H54 (cell line): Measurements from ENCODE around the gene LYZL6.
"Not testable (repeated sequence)": the region's sequence is repeated elsewhere in the genome, so short reads cannot be mapped to it uniquely, and the experiment has no call there.

ENCODE experiments used
- DNase-seq: peaks from one replicate; pipeline ENCODE4 v3.0.0; 2011; ENCODE audit warnings: low spot score, mixed read lengths; ENCODE audit not compliant: insufficient read length
- FAIRE-seq: peaks from 3 replicates; lab custom pipeline; 2011; peaks lifted over from hg19 to GRCh38; lab: Jason Lieb, UNC
- POLR2A ChIP-seq: IDR thresholded peaks from 2 replicates; pipeline ENCODE4 v1.6.1; 2011; ENCODE audit warnings: low read depth, mild to moderate bottlenecking, low read length

Gene LYZL6

DNA sequence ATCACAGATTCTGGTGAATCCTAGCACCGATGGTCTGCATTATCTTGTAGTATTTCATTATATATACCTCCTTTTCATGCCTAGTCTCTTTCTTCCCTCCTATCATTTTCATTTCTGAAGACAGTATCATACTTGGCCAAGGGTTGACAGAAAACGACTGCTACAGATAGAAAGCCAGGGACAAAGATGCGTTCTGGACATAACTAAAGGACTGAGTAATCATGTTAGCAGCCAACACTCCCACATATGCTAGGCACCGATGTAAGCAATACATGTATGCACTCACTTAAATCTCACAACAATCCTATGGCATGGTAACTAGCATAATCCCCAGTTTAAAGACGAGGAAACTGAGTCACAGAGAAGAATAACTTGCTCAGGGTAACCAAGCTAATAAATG is 35.8 kb downstream of the LYZL6 start:
- FAIRE-seq: no peak

DNA sequence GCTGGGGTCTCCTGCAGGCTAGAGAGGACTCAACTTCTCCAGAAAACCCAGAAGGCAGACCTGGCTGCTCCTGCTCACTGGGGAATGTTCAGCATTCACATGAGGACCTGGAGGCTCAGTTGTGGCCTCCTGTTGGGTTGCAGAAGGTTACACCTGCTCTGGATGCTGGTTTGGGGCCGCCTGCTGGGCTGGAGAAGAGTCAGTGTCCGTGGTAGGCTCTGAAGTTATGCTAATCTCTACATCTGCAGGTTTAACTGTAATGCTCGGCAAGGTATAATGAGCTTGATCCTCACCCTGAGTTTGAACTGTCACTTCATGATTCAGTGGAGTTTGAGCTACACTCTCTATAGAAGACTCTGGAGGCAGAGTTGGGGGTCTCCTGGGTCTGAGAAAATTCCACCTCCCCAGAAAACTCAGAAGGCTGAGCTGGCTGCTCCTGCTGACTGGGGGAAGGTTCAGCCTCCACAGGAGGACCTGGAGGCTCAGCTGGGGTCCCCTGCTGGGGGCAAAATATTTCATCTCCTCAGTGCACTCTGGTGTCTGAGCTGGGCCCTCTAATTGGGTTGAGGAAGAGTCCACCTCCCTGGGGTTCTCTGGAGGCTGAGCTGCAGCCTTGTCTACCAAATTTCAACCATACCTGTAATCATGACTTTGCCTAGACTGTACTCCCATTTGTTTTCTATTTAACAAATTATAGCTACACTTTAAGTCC is 36.4 kb downstream of the LYZL6 start:
- no peak for TF ChIP-seq POLR2A
- FAIRE-seq: no peak
- DNase-seq: no peak

More for the DNA sequence above, 35.8 kb downstream of the LYZL6 start:
- no peak for TF ChIP-seq POLR2A
- DNase-seq: no peak

- FAIRE-seq (no peak), DNase-seq (no peak)
- TF ChIP-seq POLR2A: no peak
Measured at GRCh38 chr17:35906191-35906925, 37.2 kb downstream of the LYZL6 start.

- no peak for FAIRE-seq
- no peak for DNase-seq
- no peak for TF ChIP-seq POLR2A
Measured at GRCh38 chr17:35903451-35903850, 40.1 kb downstream of the LYZL6 start.

- FAIRE-seq (no peak), DNase-seq (no peak)
- no peak for TF ChIP-seq POLR2A
Measured at GRCh38 chr17:35901631-35902175, 41.8 kb downstream of the LYZL6 start.

- no peak for DNase-seq
- no peak for FAIRE-seq
- TF ChIP-seq POLR2A: no peak
Measured at GRCh38 chr17:35900708-35901480, 42.6 kb downstream of the LYZL6 start.

GRCh38 chr17:35900280-35900679 is 43.2 kb downstream of the LYZL6 start:
- FAIRE-seq: no peak
- no peak for TF ChIP-seq POLR2A
- DNase-seq: no peak

GRCh38 chr17:35898283-35899070 is 45.0 kb downstream of the LYZL6 start:
- no peak for TF ChIP-seq POLR2A
- FAIRE-seq: no peak
- no peak for DNase-seq

DNA sequence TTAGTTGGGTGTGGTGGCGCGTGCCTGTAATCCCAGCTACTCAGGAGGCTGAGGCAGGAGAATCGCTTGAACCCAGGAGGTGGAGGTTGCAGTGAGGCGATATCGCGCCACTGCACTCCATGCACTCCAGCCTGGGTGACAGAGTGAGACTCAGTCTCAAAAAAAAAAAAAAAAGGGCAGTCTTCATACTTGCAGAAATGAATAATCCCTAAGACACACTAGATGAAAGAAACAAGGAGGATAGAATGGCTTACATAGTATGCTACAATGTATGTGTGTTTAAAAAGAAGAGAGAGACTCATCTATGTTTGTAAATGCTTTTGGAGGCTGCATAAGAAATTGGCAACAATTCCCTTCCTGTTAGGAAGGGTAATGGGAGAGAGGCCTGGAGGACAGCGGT is 45.7 kb downstream of the LYZL6 start:
- DNase-seq, FAIRE-seq: not testable (repeated sequence)

DNA sequence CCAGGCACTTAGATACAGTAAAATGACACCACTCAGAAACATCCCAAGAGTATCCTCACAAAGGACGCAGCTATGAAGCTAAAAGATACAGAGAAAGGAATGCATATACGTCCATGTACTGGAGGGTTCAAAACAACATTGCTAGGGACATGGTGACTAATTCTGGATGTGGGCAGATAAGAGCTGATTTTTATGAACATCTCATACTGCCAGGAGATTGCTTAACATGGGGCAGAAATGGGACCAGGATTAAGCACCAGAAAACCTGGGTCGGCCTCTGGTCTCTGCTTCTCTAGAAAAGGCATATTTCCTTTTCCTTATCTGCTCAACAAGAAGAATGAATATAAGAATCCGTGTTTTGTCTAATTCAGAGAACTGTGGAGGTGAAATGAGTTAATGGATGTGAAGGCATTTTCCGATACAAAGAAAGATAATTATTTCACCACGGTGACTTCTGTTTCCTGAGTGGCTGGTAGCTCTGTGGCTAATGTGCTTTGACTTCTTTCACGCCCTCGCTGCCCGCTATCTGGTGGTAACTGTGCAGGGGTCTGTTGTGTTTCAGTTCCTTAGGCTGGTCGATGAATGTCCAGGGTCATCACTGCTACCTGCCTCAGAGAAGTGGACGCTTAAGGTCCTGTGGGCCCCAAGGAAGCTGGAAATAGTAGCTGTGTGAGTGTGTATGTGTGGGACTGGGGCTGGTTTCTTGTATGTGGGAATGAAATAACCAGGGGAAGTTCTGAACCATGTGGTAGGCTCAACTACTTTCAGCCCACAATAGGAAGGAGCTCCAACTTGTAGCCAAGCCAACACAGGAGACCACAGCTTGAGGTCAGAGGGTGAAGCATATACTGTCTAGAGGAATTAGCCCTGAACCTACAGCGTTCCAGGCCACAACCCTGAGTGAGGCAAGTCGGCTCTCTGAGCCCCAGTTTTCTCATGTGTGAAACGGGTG is 47.6 kb downstream of the LYZL6 start:
- no peak for DNase-seq
- no peak for TF ChIP-seq POLR2A

DNA sequence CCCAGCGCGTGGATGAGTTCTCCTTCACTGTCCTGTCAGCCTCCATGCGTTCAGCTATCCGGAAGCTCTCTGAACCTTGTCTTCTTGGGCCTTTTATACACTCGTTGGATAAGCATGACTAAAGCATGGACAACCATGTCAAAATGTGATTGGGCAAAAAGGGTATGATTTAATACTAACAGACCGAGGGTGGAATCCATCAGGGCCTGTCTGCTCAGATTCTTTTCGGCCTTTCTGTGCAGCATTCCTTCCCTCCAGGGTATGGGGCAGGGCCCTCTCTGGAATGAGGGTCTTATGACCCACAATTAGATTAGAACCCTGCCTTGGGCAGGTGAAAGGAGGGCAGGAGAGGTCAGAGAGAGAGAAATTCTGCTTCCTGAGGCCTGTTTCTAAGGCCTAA is 49.3 kb downstream of the LYZL6 start:
- FAIRE-seq (no peak), DNase-seq (no peak)
- no peak for TF ChIP-seq POLR2A

More for the DNA sequence above, 47.6 kb downstream of the LYZL6 start:
- FAIRE-seq: no peak

DNA sequence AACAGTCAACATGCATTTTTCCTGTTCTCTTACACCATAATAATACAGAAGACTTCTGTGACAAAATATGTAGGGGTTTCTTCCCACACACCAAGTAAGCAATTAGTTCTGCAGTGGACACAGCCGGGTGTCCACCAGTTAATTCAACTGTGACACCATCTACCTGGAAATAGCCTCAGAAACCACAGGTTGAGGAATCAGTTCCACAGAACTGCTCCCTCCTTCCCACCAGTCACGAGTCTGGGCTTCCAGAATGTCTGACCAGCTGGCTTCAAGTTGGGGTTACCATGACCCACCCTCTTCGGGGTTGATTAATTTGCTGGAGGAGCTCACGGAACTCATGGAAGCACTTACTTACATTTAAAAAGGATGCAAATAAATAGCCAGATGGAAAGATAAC is 49.8 kb downstream of the LYZL6 start:
- TF ChIP-seq POLR2A: no peak
- FAIRE-seq: no peak
- no peak for DNase-seq
